ENCODE measurements around the gene ADAP1.
"Not testable (repeated sequence)": the region's sequence is repeated elsewhere in the genome, so short reads cannot be mapped to it uniquely, and the experiment has no call there.

ADAP1 gene

DNA sequence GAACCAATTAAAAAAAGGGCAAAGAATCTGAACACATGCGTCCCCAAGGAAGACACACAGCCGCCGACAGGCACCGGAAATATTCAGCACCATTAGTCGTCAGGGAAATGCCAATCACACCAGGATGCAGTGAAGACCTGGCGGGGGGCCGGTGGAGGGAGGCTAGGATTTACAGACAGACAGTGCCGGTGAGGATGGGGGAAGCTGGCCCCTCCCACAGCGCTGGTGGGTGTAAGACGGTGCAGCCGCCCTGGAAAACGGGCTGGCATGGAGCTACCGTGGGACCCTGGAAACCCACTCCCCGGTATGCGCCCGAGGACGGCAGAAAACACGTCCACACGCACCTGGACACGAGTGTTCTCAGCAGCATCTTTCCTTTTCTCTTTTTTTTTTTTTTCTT lies 4.8 kb upstream of the ADAP1 start:
- no peak for DNase-seq (ENCODE audit: low spot score)

GRCh38 chr7:958221-959200 lies 4.0 kb upstream of the ADAP1 start:
- DNase-seq (ENCODE audit: low spot score), result no peak

- DNase-seq (ENCODE audit: low spot score), result no peak
Observed at GRCh38 chr7:957418-958220, 3.1 kb upstream of the ADAP1 start.

- no peak for DNase-seq (ENCODE audit: low spot score)
Observed at GRCh38 chr7:956031-956430, 1.6 kb upstream of the ADAP1 start.

- no peak for DNase-seq (ENCODE audit: low spot score)
Observed at GRCh38 chr7:953547-954327, 743 bp downstream of the ADAP1 start.

DNA sequence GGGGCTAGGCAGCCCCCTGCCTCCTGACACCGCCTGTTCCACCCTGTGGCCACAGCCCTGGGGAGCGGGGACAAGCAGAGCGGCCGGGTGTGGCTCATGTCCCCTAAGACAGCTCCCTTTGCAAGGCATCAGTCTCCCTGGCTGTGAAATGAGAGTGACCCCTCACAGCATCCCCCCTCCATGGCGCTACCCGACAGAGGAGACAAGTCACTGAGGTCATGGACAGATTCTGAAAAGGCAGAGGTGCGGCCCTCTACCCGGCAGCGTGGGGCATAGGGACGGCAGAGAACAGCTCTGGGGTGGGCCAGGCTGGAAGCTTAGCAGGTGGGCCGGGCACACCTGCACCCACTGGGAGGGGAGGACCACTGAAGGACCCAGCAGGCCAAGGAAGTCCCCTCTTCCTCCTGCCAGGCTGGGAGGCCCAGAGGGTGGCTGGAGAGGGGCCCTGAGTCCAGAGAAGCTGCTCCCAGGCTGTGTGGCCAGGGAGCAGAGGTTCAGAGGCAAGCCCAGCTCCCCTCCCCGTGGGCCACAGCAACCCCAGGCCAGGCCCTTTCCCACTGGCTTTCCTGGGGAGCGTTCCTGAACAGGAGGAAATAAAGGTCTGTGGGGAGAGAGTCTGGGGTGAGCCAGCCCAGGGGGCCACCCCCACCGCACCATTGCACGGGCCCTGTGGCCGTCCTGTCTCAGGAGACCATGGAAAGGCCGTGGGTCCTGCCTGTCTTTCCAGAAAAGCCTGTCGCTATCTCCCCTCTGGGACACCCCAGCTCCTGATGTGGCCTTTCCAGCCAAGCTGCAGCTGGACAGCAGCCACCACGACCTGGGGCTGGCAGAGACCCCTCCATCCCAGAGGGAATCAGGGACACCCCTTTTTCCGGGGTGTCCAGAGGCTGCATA lies 1.7 kb downstream of the ADAP1 start:
- DNase-seq (ENCODE audit: low spot score), result no peak

DNA sequence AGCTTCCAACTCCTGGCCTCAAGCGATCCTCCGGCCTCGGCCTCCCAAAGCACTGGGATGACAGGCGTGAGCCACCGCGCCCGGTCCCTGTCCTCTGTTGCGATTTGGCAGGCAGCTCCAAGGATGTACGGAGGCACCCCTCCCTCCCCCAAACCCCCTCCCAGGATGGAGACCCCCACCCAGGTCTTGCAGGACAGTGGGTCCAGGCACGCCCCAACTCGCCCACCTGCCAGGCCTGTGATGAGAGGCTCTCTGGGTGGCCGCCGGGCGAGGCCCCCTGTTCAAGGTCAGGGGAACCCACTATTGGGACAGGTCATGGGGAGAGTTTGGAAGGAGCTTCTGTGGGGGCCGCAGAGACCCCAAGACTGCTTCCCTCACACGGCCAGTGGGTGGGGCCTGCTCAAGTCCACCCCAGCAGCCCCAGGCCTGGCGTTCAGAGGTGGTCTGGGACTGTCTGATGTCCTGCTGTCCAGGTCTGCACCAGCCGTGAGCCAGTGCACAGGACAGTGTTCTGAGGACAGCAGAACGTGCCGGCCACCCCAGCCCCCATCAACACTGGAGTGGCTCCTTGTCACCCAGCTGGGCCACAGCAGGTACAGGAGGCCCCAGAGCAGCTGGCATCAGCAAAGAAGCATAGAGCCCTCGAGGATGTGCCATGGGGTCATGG lies 2.5 kb downstream of the ADAP1 start:
- no peak for DNase-seq (ENCODE audit: low spot score)

DNA sequence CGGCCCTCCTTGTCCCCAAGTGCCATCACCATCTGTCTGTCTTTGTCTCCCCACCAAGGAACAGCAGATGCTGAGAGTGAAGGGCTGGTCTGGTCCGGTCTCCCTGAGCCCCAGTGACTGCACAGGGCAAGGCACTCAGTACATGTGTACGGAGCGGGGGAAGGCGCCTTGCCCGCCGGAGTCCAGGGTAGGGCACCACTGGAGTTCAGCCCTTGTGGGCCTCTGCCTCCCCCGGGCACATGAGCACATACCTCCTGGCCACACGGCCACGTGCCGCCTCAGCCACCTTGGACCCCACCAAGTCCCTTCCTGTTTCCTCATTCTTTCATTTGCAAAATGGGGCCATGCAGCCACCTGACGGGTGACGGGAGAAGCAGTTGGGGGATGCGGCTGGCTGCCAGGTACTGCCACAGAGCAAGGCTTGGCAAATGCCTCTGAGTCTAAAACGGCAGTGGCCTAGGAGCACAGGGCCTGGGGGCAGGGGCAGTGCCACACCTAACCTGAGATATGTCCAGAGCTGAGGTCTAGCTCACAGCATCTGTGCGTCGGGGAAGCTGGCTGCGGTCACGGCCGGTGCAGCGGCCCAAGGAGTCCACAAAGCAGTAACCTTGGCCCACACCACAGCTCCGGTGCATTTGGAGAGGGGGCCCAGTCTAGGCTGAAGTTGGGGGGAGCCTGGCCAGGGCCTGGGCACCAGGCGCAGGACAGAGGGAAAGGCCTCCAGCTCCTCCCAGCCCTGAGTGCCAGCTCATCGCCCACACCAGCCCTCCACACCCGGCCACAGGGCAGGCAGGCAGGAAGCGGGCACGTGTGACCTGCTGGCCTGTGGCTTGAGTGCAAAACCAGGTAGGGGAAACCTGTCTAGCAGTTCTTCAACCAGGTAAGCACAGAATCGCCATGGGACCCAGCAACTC lies 5.2 kb downstream of the ADAP1 start:
- no peak for DNase-seq (ENCODE audit: low spot score)

GRCh38 chr7:947391-948210 lies 6.9 kb downstream of the ADAP1 start:
- no peak for DNase-seq (ENCODE audit: low spot score)

- no peak for DNase-seq (ENCODE audit: low spot score)
Observed at GRCh38 chr7:946256-946996, 8.1 kb downstream of the ADAP1 start.

DNA sequence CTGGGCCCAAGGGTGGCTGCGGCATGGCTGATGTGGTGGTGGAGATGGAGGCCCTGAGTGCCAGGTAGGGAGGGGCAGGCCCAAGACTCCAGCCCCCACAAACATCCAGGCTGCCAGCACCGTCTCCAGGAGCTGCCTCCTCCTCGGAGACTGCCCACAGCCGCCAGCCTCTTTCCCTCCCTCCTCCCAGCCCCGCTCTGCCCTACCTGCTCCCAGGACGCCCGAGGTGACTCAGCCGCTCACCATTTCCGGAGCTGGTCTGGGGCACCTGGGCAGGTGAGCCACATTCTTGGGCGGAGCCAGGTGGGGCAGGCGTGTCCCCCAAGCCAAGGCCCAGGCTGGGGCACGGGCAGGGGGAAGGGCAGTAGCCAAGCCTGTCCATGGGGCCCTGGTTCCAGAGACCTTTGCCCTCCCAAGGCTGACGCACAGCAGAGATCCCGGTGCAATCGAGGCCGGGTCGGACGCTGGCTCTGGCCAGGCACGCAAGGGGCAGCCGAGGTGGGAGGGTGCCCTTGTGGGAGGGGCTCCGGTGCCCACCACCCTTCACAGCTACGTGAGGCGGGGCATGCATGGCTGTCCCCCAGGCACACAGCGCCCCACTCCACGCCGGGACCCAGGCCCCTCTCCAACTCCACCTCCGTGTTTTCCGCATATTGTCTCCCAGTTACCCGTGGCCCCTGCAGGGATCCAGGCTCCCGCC lies 8.8 kb downstream of the ADAP1 start:
- DNase-seq (ENCODE audit: low spot score), result no peak

DNA sequence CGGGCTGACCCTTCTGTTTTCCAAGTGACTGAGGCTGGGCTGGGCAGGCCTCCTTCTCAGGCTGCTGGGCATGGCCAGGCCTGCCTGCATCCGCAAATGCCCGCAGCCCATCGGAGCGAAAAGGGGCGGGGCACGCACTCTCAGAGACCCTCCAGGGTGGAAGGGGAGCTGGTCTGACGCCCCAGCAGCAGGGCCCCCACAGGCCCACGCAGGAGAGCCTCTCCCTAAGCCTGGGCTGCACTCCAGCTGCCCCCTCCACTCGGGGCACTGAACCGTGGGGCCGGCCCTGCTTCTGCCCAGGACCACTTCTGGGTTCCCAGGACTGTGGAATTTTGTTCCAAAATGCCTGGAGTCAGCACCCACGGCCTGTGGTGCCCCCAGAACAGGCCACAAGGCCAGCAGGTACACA lies 9.3 kb downstream of the ADAP1 start:
- no peak for DNase-seq (ENCODE audit: low spot score)

DNA sequence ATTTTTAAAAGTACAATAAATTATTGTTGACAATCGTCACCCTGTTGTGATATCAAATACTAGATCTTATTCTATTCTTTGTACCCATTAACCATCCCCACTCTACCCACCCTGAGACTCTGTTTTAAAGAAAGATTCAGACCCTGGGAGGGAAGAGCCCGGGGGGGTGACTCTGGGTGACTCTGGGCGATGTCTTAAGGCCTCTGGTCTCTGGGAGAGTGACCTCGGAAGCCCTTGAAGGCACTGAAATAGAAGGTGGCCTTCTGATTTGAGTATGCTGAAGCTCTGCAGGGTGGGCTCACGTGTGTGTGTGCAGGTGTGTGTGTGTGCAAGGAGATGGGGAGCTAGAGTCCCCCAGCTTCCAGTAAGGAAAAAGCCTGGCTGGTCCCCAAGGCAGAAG lies 9.7 kb downstream of the ADAP1 start:
- no peak for DNase-seq (ENCODE audit: low spot score)

GRCh38 chr7:943793-944192 lies 10.7 kb downstream of the ADAP1 start:
- DNase-seq (ENCODE audit: low spot score), result not testable (repeated sequence)

GRCh38 chr7:940599-941408 lies 13.7 kb downstream of the ADAP1 start:
- DNase-seq (ENCODE audit: low spot score), result no peak

DNA sequence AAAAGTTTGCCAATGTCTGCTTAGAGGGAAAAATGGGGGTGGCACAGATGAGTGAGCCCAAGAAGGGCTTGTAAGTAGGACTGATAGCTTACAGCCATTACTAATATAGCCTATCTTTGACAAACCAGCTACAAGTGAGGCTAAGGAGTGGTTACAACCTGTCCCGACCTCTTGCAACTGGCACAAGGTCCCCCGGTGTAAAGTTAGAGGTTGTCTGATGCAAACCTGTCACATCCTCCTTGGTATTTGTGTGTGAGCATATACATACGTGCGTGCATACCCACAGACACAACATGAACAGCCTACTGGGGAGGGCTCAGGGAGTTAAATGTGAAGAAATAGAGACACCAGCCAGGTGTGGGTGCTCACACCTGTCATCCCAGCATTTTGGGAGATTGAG lies 14.6 kb downstream of the ADAP1 start:
- DNase-seq (ENCODE audit: low spot score), result no peak

All from activated CD4-positive, alpha-beta T cell treated with anti-CD3 and anti-CD28 coated beads, Interleukin-2, Interleukin-4, amounts not matched to agents 100 ng/mL and 50 ng/mL, durations not matched to agents 16 hours and 8 hours (primary cell).